ENCODE measurements around the gene PPP1CA. TPM values are rescaled to one million over a fixed set of nuclear protein-coding genes. Genes with fewer than 3 reads are reported as not detected.

Gene PPP1CA
- total RNA-seq, 4 donors from 2014 or later, result 164 to 216 (median 191) TPM

DNA sequence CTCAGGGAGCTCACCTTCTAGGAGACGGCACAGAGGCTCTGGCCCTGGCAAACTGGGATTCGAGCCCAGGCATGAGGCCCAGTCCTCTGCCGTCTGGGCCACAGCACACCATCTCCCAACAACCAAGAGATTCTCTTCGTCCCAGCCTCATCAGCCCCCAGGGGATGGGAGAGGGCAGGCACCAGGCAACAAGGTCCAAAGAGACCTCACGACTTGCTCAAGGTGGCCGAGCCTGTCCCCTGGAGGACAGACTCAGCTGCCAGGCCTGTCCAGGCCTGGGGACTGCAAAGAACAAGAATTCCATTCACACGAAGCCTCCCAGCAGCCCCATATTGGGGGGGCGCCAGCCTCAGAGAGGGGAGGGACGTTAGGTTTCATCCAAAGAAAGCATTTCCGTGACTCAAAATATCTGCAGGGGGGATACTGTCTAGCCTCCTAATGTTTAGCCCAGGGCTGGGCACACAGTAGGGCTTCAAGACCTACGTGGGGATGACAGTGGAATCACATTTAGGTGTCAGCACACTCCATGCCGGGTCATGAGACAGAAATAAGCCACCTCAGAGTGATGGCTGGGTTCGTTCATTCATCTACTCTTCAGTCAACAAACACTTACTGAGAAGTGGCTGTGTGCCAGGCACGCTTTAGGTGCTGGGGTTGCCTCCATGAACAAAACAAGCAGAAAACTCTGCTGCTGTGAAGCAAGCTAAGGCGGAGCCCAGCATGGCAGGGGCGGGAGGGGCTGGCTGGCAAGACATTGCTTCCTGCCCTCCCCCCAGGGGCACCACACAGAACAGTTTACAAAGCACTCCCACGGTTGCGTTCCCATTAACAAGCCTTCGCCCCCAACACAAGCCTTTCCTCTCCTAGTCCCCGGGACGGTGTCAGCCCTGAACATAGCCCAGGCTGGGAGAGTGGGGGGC, 15.0 kb upstream of the PPP1CA start:
- no peak overlapping the region for H3K4me3 ChIP-seq (replicated peaks in 1 of 3)
- DNase-seq, result peak; percentile 68
- 47 to 50% methylated on average over 17 to 21 of the region's 21 CpGs for WGBS, 2 donors

DNA sequence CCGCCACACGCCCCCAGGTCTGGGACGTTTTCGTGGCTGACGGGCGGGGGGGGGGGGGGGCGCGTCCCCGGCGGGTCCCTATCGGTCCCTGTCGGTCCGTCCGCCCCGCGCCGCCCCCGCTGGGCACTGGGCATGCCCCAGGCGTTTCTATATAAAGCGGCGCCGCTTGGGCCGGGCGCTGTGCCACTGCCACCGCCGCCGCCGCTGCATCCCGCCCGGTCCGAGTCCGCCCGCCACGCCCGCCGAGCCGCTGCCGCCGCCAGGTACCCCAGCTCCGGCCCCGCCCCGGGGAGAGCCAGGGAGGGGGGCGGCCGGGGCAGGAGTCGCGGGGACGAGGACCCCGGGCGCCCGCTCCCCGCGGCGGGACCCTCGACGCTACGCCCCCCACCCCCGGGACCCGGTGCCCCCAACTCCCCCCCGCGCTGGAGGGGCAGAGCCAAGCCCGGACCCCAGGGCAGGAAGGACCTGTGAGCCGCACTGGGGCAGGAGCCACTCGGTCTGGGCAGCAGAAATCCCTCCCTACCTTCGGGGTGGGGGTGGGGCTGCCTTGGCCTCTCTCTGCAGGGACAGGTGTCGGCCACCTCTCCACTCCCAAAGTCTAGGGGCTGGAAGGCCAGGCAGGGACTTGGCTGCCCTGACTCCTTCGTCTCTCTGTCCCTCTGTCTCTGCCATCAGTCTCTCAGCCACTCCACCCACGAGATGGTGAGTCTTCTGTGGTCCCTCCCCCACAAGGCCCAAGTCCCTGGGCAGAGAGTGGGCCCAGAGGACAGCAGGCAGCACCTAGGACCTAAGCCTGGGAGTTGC, 14.0 kb upstream of the PPP1CA start, which contains the start of gene CARNS1:
CARNS1 (plus strand) TSS at position 178 of the 804 bp plus-strand sequence; CDS start at position 700, 522 bp downstream.
- Histone ChIP-seq H3K9me3 (no peaks in the 10 kb centered on the region), H3K27ac (peak within 1 kb of the TSS; percentile 43 to 75 (median 44)), H3K36me3 (no peaks in the 10 kb centered on the region), H3K27me3 (no peaks in the 10 kb centered on the region), H3K4me1 (peaks cover 16 to 78% of the 10 kb centered on the region in 2 donors), H3K4me3 (replicated peaks in 1 of 3) (peak within 1 kb of the TSS in 1 of 3 donors; percentile 35)
- 0 to 8% methylated on average over 6 to 16 of the region's 67 CpGs for whole genome bisulfite sequencing, 2 donors
- intact Hi-C loops (cut with DNase I), result no loop called here
- TF ChIP-seq POLR2A (IDR thresholded peaks at IDR 0.05), result peak in 1 of 2 donors; percentile 20
- TF ChIP-seq, protein P1, sequence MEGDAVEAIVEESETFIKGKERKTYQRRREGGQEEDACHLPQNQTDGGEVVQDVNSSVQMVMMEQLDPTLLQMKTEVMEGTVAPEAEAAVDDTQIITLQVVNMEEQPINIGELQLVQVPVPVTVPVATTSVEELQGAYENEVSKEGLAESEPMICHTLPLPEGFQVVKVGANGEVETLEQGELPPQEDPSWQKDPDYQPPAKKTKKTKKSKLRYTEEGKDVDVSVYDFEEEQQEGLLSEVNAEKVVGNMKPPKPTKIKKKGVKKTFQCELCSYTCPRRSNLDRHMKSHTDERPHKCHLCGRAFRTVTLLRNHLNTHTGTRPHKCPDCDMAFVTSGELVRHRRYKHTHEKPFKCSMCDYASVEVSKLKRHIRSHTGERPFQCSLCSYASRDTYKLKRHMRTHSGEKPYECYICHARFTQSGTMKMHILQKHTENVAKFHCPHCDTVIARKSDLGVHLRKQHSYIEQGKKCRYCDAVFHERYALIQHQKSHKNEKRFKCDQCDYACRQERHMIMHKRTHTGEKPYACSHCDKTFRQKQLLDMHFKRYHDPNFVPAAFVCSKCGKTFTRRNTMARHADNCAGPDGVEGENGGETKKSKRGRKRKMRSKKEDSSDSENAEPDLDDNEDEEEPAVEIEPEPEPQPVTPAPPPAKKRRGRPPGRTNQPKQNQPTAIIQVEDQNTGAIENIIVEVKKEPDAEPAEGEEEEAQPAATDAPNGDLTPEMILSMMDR (IDR thresholded peaks at IDR 0.05), result no peak
- DNase-seq, result peak; percentile 54 to 65

More for the DNA sequence above, 15.0 kb upstream of the PPP1CA start:
- Histone ChIP-seq H3K27ac (peak overlapping the region in 2 of 3 donors; percentile 43 to 75), H3K36me3 (no peaks in the 10 kb centered on the region), H3K9me3 (no peaks in the 10 kb centered on the region), H3K27me3 (no peaks in the 10 kb centered on the region), H3K4me1 (peaks cover 16 to 74% of the 10 kb centered on the region in 2 donors)
- TF ChIP-seq POLR2A (IDR thresholded peaks at IDR 0.05), result no peak
- TF ChIP-seq, protein P1 (IDR thresholded peaks at IDR 0.05), result no peak
- intact Hi-C loops (cut with DNase I), result no loop called here

DNA sequence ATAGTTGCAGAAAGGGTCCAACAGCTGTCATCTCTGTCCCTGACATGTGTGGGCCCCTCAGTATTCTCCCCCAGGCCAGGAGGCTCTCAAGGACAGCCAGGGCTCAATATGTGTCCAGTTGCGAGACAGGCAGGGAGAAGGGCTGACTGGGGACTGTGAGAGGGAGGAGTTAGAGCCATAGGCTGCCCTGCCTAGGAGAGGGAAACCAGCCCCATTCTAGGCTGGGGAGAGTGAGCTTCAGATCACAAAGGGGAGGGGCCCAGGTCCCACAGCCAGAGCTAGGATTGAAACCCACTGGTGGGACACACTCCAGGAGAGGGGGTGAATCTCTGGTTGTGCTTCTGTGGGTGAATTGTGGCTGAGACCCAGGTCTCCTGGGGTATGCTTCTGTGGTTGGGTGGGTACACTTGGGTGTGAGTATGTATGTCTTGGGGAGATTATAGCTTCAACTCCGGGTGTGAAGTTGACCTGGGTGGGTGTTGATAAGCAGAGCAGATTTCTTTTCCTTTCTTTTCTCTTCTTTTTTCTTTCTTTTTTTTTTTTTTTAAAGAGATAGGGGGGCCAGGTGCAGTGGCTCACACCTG, 11.7 kb upstream of the PPP1CA start:
- H3K4me3 ChIP-seq (replicated peaks in 1 of 3), result no peak overlapping the region
- H3K27me3 ChIP-seq, result no peaks in the 10 kb centered on the region
- H3K4me1 ChIP-seq, result peaks cover 9 to 56% of the 10 kb centered on the region in 2 donors
- H3K27ac ChIP-seq, result no peak overlapping the region
- intact Hi-C loops (cut with DNase I), result no loop called here
- no peak for DNase-seq
- no peaks in the 10 kb centered on the region for H3K36me3 ChIP-seq
- TF ChIP-seq, protein P1 (IDR thresholded peaks at IDR 0.05), result no peak
- TF ChIP-seq POLR2A (IDR thresholded peaks at IDR 0.05), result no peak
- H3K9me3 ChIP-seq, result no peaks in the 10 kb centered on the region
- 74 to 79% methylated on average over 2 of the region's 2 CpGs for WGBS, 2 donors

DNA sequence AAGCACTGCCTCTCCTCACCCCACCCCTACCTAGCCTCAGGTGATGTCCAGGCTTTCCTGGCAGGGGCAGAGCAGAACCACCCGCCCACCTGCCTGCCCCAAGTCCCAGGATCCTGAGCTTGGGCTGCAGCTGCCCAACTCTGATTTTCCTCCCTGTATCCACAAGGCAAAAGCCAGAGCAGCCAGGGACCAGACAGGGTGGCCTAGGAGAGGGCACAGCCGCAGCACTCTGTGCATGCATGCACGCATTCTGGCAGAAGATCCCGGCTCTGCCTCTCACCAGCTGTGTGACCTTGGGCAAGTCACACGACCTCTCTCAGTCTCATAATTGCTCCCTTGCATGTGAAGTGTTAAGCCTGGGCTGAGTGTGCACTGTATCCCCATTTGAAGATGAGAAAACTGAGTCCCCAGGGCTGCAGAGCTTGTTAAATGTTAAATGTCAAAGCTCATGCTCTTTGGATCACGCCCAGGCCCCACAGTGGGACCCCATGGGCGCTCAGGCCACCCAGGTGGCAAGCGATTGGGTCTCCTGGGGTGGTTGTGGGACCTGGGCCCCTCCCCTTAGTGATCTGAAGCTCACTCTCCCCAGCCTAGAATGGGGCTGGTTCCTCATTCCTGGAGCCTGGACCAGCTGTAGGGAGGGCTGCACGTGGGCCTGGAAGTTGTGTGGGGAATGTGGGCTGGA, 11.0 kb upstream of the PPP1CA start:
- no peaks in the 10 kb centered on the region for H3K27me3 ChIP-seq
- intact Hi-C loops (cut with DNase I), result no loop called here
- TF ChIP-seq POLR2A (IDR thresholded peaks at IDR 0.05), result no peak
- TF ChIP-seq, protein P1 (IDR thresholded peaks at IDR 0.05), result no peak
- H3K36me3 ChIP-seq, result no peaks in the 10 kb centered on the region
- H3K9me3 ChIP-seq, result no peaks in the 10 kb centered on the region
- WGBS, 2 donors, result 72 to 88% methylated on average over 6 to 9 of the region's 9 CpGs
- H3K27ac ChIP-seq, result no peak overlapping the region
- peaks cover 9 to 49% of the 10 kb centered on the region in 2 donors for H3K4me1 ChIP-seq
- H3K4me3 ChIP-seq (replicated peaks in 1 of 3), result no peak overlapping the region
- DNase-seq, result no peak

Measured in thyroid gland (tissue), 4 donors.